Tibial nerve (tissue), 4 donors: ENCODE measurements around the gene SYCP2L. TPM values are rescaled to one million over a fixed set of nuclear protein-coding genes. Genes with fewer than 3 reads are reported as not detected.
"Not testable (repeated sequence)": the region's sequence is repeated elsewhere in the genome, so short reads cannot be mapped to it uniquely, and the experiment has no call there.

ENCODE experiments used
- DNase-seq, 2 donors: peaks; one replicate each; pipeline ENCODE4 v3.0.0-alpha.2; 2019; ENCODE audit warnings: low spot score in 2 of 2
- H3K27ac ChIP-seq, 4 donors: fragments of 200-600 bp; sonication (generic) in 3 of 4; one replicate each; pipeline ENCODE4 v1.5.1; 2017 to 2019; ENCODE audit warnings: mild to moderate bottlenecking in 1 of 4
- H3K27me3 ChIP-seq, 2 donors: fragments of 200-600 bp; sonication (generic) in 1 of 2; one replicate each; pipeline versions ENCODE4 v1.5.1 to v1.6.0; 2017 to 2019
- H3K36me3 ChIP-seq, 3 donors: fragments of 200-600 bp; sonication (generic); one replicate each; pipeline ENCODE4 v1.5.1; 2018 to 2019
- H3K4me1 ChIP-seq, 4 donors: fragments of 200-600 bp; sonication (generic) in 3 of 4; one replicate each; pipeline ENCODE4 v1.5.1; 2017 to 2019
- H3K4me3 ChIP-seq, 4 donors: fragments of 200-600 bp; sonication (generic) in 3 of 4; one replicate each; pipeline ENCODE4 v1.5.1; 2017 to 2019; ENCODE audit warnings: mild to moderate bottlenecking in 1 of 4, moderate library complexity in 1 of 4
- H3K9me3 ChIP-seq, 4 donors: fragments of 200-600 bp; sonication (generic) in 3 of 4; one replicate each; pipeline ENCODE4 v1.5.1; 2017 to 2019
- CTCF ChIP-seq, 5 experiments: fragments of 200-600 bp in 3 of 5; fragments of 450-650 bp in 2 of 5; sonication (generic) in 3 of 5; IDR thresholded peaks; one replicate each; pipeline ENCODE4 v1.5.1; 2016 to 2019; ENCODE audit warnings: antibody characterized with exemption in 5 of 5, mild to moderate bottlenecking in 3 of 5, moderate library complexity in 2 of 5
- EP300 ChIP-seq, 2 donors: sonication (generic); formaldehyde crosslinking; IDR thresholded peaks; one replicate each; pipeline ENCODE4 v1.6.1; 2017; ENCODE audit warnings: antibody characterized with exemption in 2 of 2, mild to moderate bottlenecking in 1 of 2
- POLR2A ChIP-seq, 2 donors: fragments of 450-650 bp; IDR thresholded peaks; one replicate each; pipeline ENCODE4 v1.6.1; 2017; ENCODE audit warnings: antibody characterized with exemption in 2 of 2, mild to moderate bottlenecking in 2 of 2, moderate library complexity in 2 of 2
- WGBS, 2 donors: methylation state at CpG; one replicate each; pipeline ENCODE4 v1.1.5; 2018; 5-methylcytosine and 5-hydroxymethylcytosine counted together
- total RNA-seq, 4 donors: library from RNA; depleted of rRNA; stranded (reverse); fragments of >200 nt; gene quantifications; one replicate each; pipeline ENCODE4 v1.1.0, GENCODE V29; 2016

SYCP2L gene
- total RNA-seq, 4 donors from 2014 or later = 2.0 to 3.9 (median 3.5) TPM

GRCh38 chr6:10854922-10855632 lies 31.8 kb upstream of the SYCP2L start:
- no peak overlapping the region for H3K27ac ChIP-seq
- peaks cover 0 to 12% (median 0%) of the 10 kb centered on the region in 4 donors for H3K9me3 ChIP-seq
- TF ChIP-seq EP300 (IDR thresholded peaks at IDR 0.05) (no peak), POLR2A (IDR thresholded peaks at IDR 0.05) (no peak), CTCF (IDR thresholded peaks at IDR 0.05) (no peak)

GRCh38 chr6:10857259-10857658 lies 29.6 kb upstream of the SYCP2L start:
- H3K27me3 ChIP-seq = no peaks in the 10 kb centered on the region
- WGBS, 2 donors = 88 to 96% methylated on average over 2 of the region's 2 CpGs
- no peaks in the 10 kb centered on the region for H3K4me1 ChIP-seq
- TF ChIP-seq POLR2A (IDR thresholded peaks at IDR 0.05) = no peak
- TF ChIP-seq CTCF (IDR thresholded peaks at IDR 0.05) = no peak
- TF ChIP-seq EP300 (IDR thresholded peaks at IDR 0.05) = no peak
- no peak overlapping the region for H3K27ac ChIP-seq
- peaks cover 0 to 12% (median 0%) of the 10 kb centered on the region in 4 donors for H3K9me3 ChIP-seq
- DNase-seq = no peak
- H3K4me3 ChIP-seq = no peak overlapping the region
- H3K36me3 ChIP-seq = no peaks in the 10 kb centered on the region

More at GRCh38 chr6:10854922-10855632, 31.8 kb upstream of the SYCP2L start:
- Histone ChIP-seq H3K4me3 (no peak overlapping the region), H3K27me3 (no peaks in the 10 kb centered on the region), H3K4me1 (no peaks in the 10 kb centered on the region), H3K36me3 (peaks cover 0 to 4% (median 0%) of the 10 kb centered on the region in 3 donors)
- DNase-seq = no peak
- WGBS, 2 donors = 82 to 85% methylated on average over 7 of the region's 7 CpGs

- DNase-seq = no peak
- TF ChIP-seq EP300 (IDR thresholded peaks at IDR 0.05) = no peak
- no peak for TF ChIP-seq CTCF (IDR thresholded peaks at IDR 0.05)
- no peak for TF ChIP-seq POLR2A (IDR thresholded peaks at IDR 0.05)
- H3K4me1 ChIP-seq = no peaks in the 10 kb centered on the region
- no peaks in the 10 kb centered on the region for H3K27me3 ChIP-seq
- no peak overlapping the region for H3K27ac ChIP-seq
- no peaks in the 10 kb centered on the region for H3K9me3 ChIP-seq
- no peaks in the 10 kb centered on the region for H3K36me3 ChIP-seq
- WGBS, 2 donors = 54 to 64% methylated on average over 2 of the region's 2 CpGs
- H3K4me3 ChIP-seq = no peak overlapping the region
Observed at GRCh38 chr6:10861086-10861485, 25.8 kb upstream of the SYCP2L start.

- WGBS, 2 donors = 79 to 82% methylated on average over 4 of the region's 4 CpGs
- no peaks in the 10 kb centered on the region for H3K9me3 ChIP-seq
- H3K4me3 ChIP-seq = no peak overlapping the region
Observed at GRCh38 chr6:10862361-10862760, 24.5 kb upstream of the SYCP2L start.

GRCh38 chr6:10863031-10863430 lies 23.8 kb upstream of the SYCP2L start:
- H3K9me3 ChIP-seq, H3K4me3 ChIP-seq, H3K36me3 ChIP-seq, H3K27me3 ChIP-seq, DNase-seq, H3K27ac ChIP-seq, H3K4me1 ChIP-seq: not testable (repeated sequence)
- 94 to 96% methylated on average over 7 of the region's 7 CpGs for WGBS, 2 donors

More at GRCh38 chr6:10862361-10862760, 24.5 kb upstream of the SYCP2L start:
- TF ChIP-seq EP300 (IDR thresholded peaks at IDR 0.05) = no peak
- TF ChIP-seq CTCF (IDR thresholded peaks at IDR 0.05) = no peak
- TF ChIP-seq POLR2A (IDR thresholded peaks at IDR 0.05) = no peak
- no peaks in the 10 kb centered on the region for H3K4me1 ChIP-seq
- H3K36me3 ChIP-seq = no peaks in the 10 kb centered on the region
- no peaks in the 10 kb centered on the region for H3K27me3 ChIP-seq
- no peak for DNase-seq
- no peak overlapping the region for H3K27ac ChIP-seq

- H3K4me1 ChIP-seq, H3K36me3 ChIP-seq, H3K4me3 ChIP-seq, H3K9me3 ChIP-seq, H3K27ac ChIP-seq, DNase-seq, H3K27me3 ChIP-seq: not testable (repeated sequence)
- 86 to 89% methylated on average over 3 of the region's 3 CpGs for WGBS, 2 donors
Observed at GRCh38 chr6:10866709-10867108, 20.1 kb upstream of the SYCP2L start.
